BJ (cell line): ENCODE results near the gene MDM4. TPM values are rescaled to one million over a fixed set of nuclear protein-coding genes. Genes with fewer than 3 reads are reported as not detected.
A peak's percentile ranks its signal among the peaks of the same experiment; 100 is the strongest.

Experiments
- CTCF ChIA-PET: fragments of 350-600 bp; formaldehyde crosslinking; extraction: SDS; loops from one replicate; lab custom pipeline; 2021; ENCODE audit warnings: antibody characterized with exemption, inconsistent platforms; lab: Yijun Ruan, JAX
- POLR2A ChIA-PET: fragments of 300-600 bp; sonication (Branson Sonifier 250); formaldehyde crosslinking; extraction: SDS; loops from one replicate; lab custom pipeline; 2021; ENCODE audit warnings: antibody characterized with exemption; lab: Charles Lee
- DNase-seq: peaks from one replicate; pipeline ENCODE4 v3.0.0-alpha.2; 2011; ENCODE audit warnings: low read depth
- H3K27me3 ChIP-seq: 2 replicates; pipeline ENCODE4 v1.6.0; 2011; ENCODE audit warnings: low read length; ENCODE audit not compliant: control insufficient read depth, insufficient read depth
- H3K36me3 ChIP-seq: 2 replicates; pipeline ENCODE4 v1.5.1; 2011; ENCODE audit warnings: low read length; ENCODE audit not compliant: control insufficient read depth, insufficient read depth
- H3K4me3 ChIP-seq: 2 replicates; pipeline ENCODE4 v1.5.1; 2011; ENCODE audit warnings: low read depth, mild to moderate bottlenecking, control low read depth, low read length
- CTCF ChIP-seq: IDR thresholded peaks from 2 replicates; pipeline ENCODE4 v1.5.1; 2011; ENCODE audit warnings: low read depth, mild to moderate bottlenecking, control low read depth, inconsistent platforms, low read length, moderate library complexity; ENCODE audit not compliant: insufficient read depth
- polyA plus RNA-seq: library from polyadenylated mRNA; depleted of rRNA; stranded (reverse); fragments of >200 nt; gene quantifications from 2 replicates; pipeline ENCODE4 v1.2.3, GENCODE V29; 2011

The MDM4 gene
- polyA plus RNA-seq, 1 experiment, result 7.4 TPM

GRCh38 chr1:204528241-204528640 lies 12.0 kb downstream of the MDM4 start:
- CTCF ChIA-PET, result interaction anchor here (1.4 to 2.1 kb wide), 4 partner anchors 9 to 279 kb away, joined by 3 to 6 read pairs (median 4); no protein-coding TSS in a partner anchor
- Histone ChIP-seq H3K27me3 (no peaks in the 10 kb centered on the region), H3K36me3 (peaks cover 21% of the 10 kb centered on the region), H3K4me3 (no peak overlapping the region)
- no peak for DNase-seq
- no peak for TF ChIP-seq CTCF
- POLR2A ChIA-PET, result no interaction called here

- DNase-seq, result no peak
- TF ChIP-seq CTCF, result no peak
- Histone ChIP-seq H3K36me3 (peaks cover 21% of the 10 kb centered on the region), H3K4me3 (no peak overlapping the region), H3K27me3 (no peaks in the 10 kb centered on the region)
- POLR2A ChIA-PET, result no interaction called here
- CTCF ChIA-PET, result interaction anchor here (1.4 to 2.1 kb wide), 4 partner anchors 9 to 278 kb away, joined by 3 to 6 read pairs (median 4); no protein-coding TSS in a partner anchor
Observed at GRCh38 chr1:204528677-204529076, 12.5 kb downstream of the MDM4 start.

DNA sequence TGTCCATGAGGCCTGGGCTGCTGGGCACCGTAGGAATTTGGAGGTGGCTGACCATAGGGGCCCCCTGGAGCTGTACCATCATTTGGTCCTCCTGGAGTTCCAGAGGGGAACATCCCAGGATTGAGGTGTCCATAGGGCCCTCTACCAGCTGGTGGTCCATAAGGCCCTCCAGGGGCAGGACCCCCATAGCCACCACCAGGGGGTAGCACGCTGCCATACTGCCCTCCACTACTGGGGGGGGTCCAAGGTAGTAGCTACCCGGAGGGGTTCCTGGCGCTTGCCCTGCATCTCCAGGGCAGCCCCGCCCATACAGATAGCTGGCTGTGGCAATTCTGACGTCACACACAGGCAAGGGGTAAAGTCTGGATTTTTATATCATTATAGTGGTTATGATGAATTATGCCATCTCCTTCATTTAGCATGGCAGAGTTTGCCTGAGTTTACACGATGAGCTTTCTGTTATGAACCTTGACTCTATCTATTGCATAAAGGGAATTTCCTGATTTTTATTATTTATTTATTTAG lies 13.2 kb downstream of the MDM4 start:
- no peaks in the 10 kb centered on the region for H3K27me3 ChIP-seq
- H3K36me3 ChIP-seq, result peaks cover 20% of the 10 kb centered on the region
- CTCF ChIA-PET, result interaction anchor here (1.5 to 1.6 kb wide), 2 partner anchors 36 to 278 kb away, joined by 4 to 6 read pairs; no protein-coding TSS in a partner anchor
- H3K4me3 ChIP-seq, result no peak overlapping the region
- TF ChIP-seq CTCF, result peak; percentile 9; the same call in 1 of the 2 replicates
- DNase-seq, result no peak
- POLR2A ChIA-PET, result no interaction called here

DNA sequence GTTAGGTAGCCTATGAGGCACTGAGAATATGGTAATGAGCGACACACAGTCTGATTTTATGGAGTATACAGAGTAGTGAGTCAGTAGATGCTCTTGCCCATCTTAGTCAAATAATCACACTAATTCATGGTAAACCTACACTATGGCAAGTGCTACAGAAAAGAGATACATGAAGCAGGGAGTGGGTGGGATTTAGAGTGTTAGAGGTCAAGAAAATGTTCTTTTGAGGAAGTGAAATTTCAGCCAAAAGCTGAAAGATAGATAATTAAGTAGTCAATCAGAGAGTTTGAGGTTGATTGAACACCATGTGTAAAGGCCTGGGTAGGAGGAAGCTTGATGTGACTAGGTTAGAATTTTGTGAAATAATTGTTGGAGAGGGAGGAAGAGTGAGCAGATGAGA lies 14.7 kb downstream of the MDM4 start:
- no peaks in the 10 kb centered on the region for H3K27me3 ChIP-seq
- peaks cover 18% of the 10 kb centered on the region for H3K36me3 ChIP-seq
- POLR2A ChIA-PET, result no interaction called here
- no peak overlapping the region for H3K4me3 ChIP-seq
- CTCF ChIA-PET, result no interaction called here
- no peak for TF ChIP-seq CTCF
- no peak for DNase-seq

GRCh38 chr1:204532832-204533231 lies 16.6 kb downstream of the MDM4 start:
- no peak for TF ChIP-seq CTCF
- ChIA-PET CTCF (no interaction called here), POLR2A (no interaction called here)
- Histone ChIP-seq H3K27me3 (no peaks in the 10 kb centered on the region), H3K4me3 (no peak overlapping the region), H3K36me3 (peaks cover 17% of the 10 kb centered on the region)
- DNase-seq, result no peak
